PFSK-1 (cell line): Measurements from ENCODE around the gene BICD1.

ENCODE experiments used
- FOXP2 ChIP-seq: optimal IDR thresholded peaks from 2 replicates; pipeline ENCODE3; 2011; ENCODE audit warnings: borderline replicate concordance, control low read depth, inconsistent platforms; ENCODE audit not compliant: insufficient read depth; ENCODE audit errors: extremely low read length, extremely low read depth
- POLR2AphosphoS5 ChIP-seq: IDR thresholded peaks from 2 replicates; pipeline ENCODE4 v1.6.1; 2012; ENCODE audit warnings: low read depth, mild to moderate bottlenecking, control low read depth, low read length, moderate library complexity
- REST ChIP-seq, 2 experiments: IDR thresholded peaks; 2 replicates each; pipeline versions ENCODE4 v1.6.1 to v1.8.0; 2011 to 2012; ENCODE audit warnings: low read depth in 2 of 2, low read length in 2 of 2, control low read depth in 1 of 2, inconsistent platforms in 1 of 2, mild to moderate bottlenecking in 1 of 2, moderate library complexity in 1 of 2; ENCODE audit not compliant: insufficient read depth in 1 of 2
- SIN3A ChIP-seq: IDR thresholded peaks from 2 replicates; pipeline ENCODE4 v1.6.1; 2012; ENCODE audit warnings: mild to moderate bottlenecking, low read length, moderate library complexity, borderline replicate concordance; ENCODE audit not compliant: insufficient read depth
- TAF1 ChIP-seq: IDR thresholded peaks from 2 replicates; pipeline ENCODE4 v1.6.1; 2012; ENCODE audit warnings: low read length, control low read depth, borderline replicate concordance; ENCODE audit not compliant: insufficient read depth

The BICD1 gene

DNA sequence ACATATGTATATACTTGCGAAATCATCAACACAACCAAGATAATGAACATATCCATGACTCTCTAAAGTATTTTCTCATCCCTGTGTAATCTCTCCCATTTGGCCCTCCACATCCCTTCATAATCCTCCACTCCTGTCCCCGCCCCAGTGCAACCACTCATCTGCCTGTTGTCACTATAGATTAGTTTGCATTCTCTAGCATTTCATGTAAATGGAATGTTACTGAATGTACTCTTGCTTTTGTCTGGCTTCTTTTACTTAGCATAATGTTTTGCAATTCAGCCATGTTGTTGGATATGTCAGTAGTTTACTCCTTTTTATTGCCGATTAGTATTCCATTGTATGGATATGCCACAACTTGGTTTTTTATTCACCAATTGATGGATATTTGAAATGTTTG, 99.1 kb downstream of the BICD1 start:
- no peak for TF ChIP-seq TAF1
- TF ChIP-seq POLR2AphosphoS5 = no peak
- TF ChIP-seq FOXP2 = no peak
- no peak for TF ChIP-seq SIN3A
- TF ChIP-seq REST (IDR thresholded peaks at IDR 0.05; ENCODE audit: insufficient read depth in 1 of 2, low read depth in 2 of 2, low read length in 2 of 2) = no peak

DNA sequence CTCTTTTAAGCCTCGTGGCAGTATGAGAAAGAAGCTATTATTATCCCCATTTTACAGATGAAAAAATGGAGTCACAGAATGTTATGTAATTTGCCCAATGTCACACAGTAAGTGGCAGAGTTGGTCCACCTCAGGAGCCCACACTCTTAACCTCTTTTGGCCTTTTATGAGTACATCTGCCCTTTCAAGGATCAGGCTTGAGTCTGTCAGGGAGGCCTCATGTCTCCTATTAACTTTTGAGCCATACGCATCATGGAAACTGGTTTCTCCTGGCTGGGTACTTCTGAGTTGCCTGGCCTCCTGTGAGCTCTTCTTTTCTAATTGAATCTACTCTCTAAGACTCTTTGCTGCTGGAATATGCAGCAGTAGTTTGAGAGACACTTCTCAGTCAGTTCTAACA, 101.7 kb downstream of the BICD1 start:
- TF ChIP-seq REST (IDR thresholded peaks at IDR 0.05; ENCODE audit: insufficient read depth in 1 of 2, low read depth in 2 of 2, low read length in 2 of 2) (no peak), POLR2AphosphoS5 (no peak), FOXP2 (no peak), SIN3A (no peak), TAF1 (no peak)

- TF ChIP-seq TAF1 (no peak), SIN3A (no peak), FOXP2 (no peak), POLR2AphosphoS5 (no peak), REST (IDR thresholded peaks at IDR 0.05; ENCODE audit: insufficient read depth in 1 of 2, low read depth in 2 of 2, low read length in 2 of 2) (no peak)
Measured at GRCh38 chr12:32211066-32211899, 104.6 kb downstream of the BICD1 start.

- TF ChIP-seq REST (IDR thresholded peaks at IDR 0.05; ENCODE audit: insufficient read depth in 1 of 2, low read depth in 2 of 2, low read length in 2 of 2) (no peak), POLR2AphosphoS5 (no peak), FOXP2 (no peak)
Measured at GRCh38 chr12:32211900-32212156, 105.2 kb downstream of the BICD1 start.

GRCh38 chr12:32214723-32215122, 108.1 kb downstream of the BICD1 start:
- TF ChIP-seq SIN3A (no peak), FOXP2 (no peak), POLR2AphosphoS5 (no peak), TAF1 (no peak), REST (IDR thresholded peaks at IDR 0.05; ENCODE audit: insufficient read depth in 1 of 2, low read depth in 2 of 2, low read length in 2 of 2) (no peak)
